IPS DF 6.9 (cell line): Measurements from ENCODE around the gene ETS2.

Experiments used
- DNase-seq: peaks from one replicate; pipeline ENCODE4 v3.0.0-alpha.2; 2013; ENCODE audit warnings: low read depth, low spot score
- H3K27ac ChIP-seq: one replicate; pipeline ENCODE4 v1.5.1; 2013; ENCODE audit warnings: low read length, control low read depth
- H3K27me3 ChIP-seq: 2 replicates; pipeline ENCODE4 v1.6.1; 2013; ENCODE audit warnings: mild to moderate bottlenecking, low read length; ENCODE audit not compliant: control insufficient read depth, insufficient read depth
- H3K36me3 ChIP-seq: 2 replicates; pipeline ENCODE4 v1.6.1; 2013; ENCODE audit warnings: low read length; ENCODE audit not compliant: control insufficient read depth, insufficient read depth
- H3K4me1 ChIP-seq: 2 replicates; pipeline ENCODE4 v1.6.1; 2013; ENCODE audit warnings: low read length; ENCODE audit not compliant: control insufficient read depth, insufficient read depth
- H3K4me3 ChIP-seq: 2 replicates; pipeline ENCODE4 v1.5.1; 2013; ENCODE audit warnings: mild to moderate bottlenecking, low read length
- H3K9me3 ChIP-seq: 2 replicates; pipeline ENCODE4 v1.6.1; 2013; ENCODE audit warnings: low read length, inconsistent platforms; ENCODE audit not compliant: control insufficient read depth, insufficient read depth
- WGBS: extraction: QIAGEN DNeasy Blood & Tissue Kit; methylation state at CpG from one replicate; pipeline ENCODE4 v1.1.7; 2013; ENCODE audit warnings: mixed read lengths, missing lambda C conversion rate; ENCODE audit not compliant: insufficient read length, insufficient coverage; 5-methylcytosine and 5-hydroxymethylcytosine counted together

Gene ETS2

DNA sequence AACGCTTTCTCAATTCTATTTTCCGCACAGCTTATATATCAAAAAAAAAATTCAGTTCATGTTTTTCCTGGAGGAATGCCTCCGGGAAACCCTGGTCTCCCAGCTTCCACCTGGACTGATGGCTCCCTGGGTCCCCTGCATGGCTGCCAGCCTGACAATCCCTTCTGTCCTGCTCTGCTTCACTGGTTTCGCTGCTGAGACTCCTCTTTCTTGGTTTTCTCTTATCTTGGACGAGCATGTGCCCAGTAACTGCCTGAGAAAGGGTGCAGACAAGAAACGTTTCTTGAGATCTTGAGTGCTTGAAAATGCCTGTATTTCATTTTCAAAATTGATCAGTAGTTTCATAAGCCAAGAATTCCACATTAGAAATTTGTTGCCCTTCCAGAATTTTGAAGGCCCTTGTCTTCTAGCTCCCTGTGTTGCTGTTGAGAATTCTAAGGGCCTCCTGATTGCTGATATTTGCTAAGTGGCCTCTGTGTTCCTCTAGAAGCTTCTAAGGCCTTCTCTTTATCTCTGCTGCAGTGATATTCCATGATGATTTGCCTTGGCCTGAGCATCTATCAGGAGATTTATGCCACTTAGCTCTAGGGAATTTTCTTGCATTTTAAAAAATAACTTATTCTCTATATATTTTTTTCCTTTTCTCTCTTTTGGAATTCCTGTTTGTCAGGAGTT, 44.7 kb downstream of the ETS2 start:
- Histone ChIP-seq H3K36me3 (no peaks in the 10 kb centered on the region), H3K4me1 (no peaks in the 10 kb centered on the region), H3K27ac (no peak overlapping the region), H3K27me3 (no peaks in the 10 kb centered on the region), H3K4me3 (no peak overlapping the region), H3K9me3 (no peaks in the 10 kb centered on the region)
- WGBS: 100% methylated on average over 2 of the region's 6 CpGs
- DNase-seq: no peak

DNA sequence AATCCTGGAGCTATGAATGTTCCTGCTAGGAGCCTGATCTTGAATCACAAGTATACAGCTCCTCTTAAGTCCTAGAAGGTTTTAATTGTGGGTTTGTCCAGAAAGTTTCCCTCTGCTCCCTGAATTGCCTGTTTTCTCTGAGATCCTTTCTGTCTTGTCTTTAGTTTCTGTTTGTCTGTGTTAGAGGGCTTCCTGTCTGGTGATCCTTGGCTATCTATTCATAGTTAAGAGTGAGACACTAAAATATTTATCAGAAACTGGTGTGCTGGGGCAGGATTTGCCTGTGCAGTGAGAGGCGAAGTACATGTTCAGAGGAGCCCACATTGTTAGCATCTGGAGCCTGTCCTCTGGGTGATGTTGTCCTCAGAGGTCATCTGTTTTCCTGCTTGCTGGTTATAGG, 45.4 kb downstream of the ETS2 start:
- H3K9me3 ChIP-seq: no peaks in the 10 kb centered on the region
- H3K4me1 ChIP-seq: no peaks in the 10 kb centered on the region
- no peak overlapping the region for H3K27ac ChIP-seq
- no peaks in the 10 kb centered on the region for H3K27me3 ChIP-seq
- WGBS: no CpG with 5 or more reads among the region's 1 CpG
- no peak for DNase-seq
- H3K4me3 ChIP-seq: no peak overlapping the region
- H3K36me3 ChIP-seq: no peaks in the 10 kb centered on the region

DNA sequence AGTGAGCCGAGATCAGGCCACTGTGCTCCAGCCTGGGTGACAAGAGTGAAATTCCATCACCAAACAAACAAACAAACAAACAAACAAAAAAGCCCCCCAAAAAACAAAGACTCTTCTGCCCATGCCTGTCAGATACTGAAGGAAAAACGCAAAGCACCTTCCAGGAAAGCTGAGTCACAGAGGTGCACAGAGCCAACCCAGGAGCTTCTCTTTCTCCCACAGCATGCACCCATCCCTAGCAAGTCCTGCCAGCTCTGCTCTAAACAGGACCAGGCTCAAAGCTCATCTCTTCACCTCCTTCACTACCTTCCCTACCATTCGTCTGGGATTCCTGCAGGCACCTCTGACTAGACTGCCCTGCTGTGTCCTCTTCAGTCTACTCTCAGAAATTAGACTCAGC, 46.5 kb downstream of the ETS2 start:
- Histone ChIP-seq H3K27me3 (no peaks in the 10 kb centered on the region), H3K4me3 (no peak overlapping the region), H3K4me1 (0 out of 2 replicates have a peak, but pooled peaks cover 2% of the 10 kb centered on the region), H3K9me3 (no peaks in the 10 kb centered on the region), H3K27ac (no peak overlapping the region), H3K36me3 (no peaks in the 10 kb centered on the region)
- DNase-seq: no peak
- no CpG with 5 or more reads among the region's 3 CpGs for WGBS

DNA sequence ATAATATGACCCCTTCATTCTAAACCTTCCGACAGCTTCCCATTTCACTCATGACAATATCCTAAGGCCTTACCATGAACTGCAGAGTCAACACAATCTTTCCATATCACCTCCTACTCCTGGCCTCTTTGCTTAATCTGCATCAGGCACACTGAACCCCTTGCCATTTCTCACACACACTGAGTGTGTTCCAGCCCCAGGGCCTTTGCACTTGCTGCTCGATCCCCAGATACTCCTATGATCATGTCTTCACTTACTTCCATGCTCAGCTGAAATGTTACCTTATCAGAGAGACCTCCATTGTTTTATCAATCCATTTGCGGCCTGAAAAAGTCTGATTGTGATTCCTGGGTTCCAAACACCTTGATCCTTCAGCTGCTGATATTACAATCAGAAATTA, 47.0 kb downstream of the ETS2 start:
- WGBS: 100% methylated on average over 1 of the region's 3 CpGs
- H3K4me3 ChIP-seq: no peak overlapping the region
- no peaks in the 10 kb centered on the region for H3K36me3 ChIP-seq
- 0 out of 2 replicates have a peak, but pooled peaks cover 2% of the 10 kb centered on the region for H3K4me1 ChIP-seq
- no peaks in the 10 kb centered on the region for H3K9me3 ChIP-seq
- no peak overlapping the region for H3K27ac ChIP-seq
- no peaks in the 10 kb centered on the region for H3K27me3 ChIP-seq
- no peak for DNase-seq

DNA sequence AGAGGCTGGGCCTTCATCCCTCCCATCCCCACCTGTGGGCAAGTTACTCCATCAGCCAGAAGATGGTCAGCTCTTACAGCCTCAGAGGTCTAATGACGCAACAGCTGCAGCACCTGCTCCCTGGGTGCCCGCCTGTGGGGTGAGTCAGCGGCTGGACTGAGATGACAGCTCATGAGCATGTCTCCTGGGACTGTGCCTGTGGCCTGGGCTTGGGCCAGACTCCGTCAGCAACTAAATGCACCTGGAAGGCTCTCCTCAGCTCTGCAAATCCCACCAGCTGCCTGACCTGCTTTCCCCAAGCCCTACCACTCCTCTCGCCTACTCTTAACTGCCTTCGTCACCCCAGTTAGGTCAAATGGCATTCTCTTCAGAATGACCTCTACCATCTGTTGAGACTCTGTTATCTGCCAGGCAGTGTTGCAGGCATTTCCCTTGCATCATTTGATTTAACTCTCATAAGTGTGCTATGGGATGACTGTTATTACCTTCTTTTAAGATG, 47.7 kb downstream of the ETS2 start:
- no peaks in the 10 kb centered on the region for H3K36me3 ChIP-seq
- H3K4me1 ChIP-seq: 0 out of 2 replicates have a peak, but pooled peaks cover 2% of the 10 kb centered on the region
- H3K27ac ChIP-seq: no peak overlapping the region
- H3K9me3 ChIP-seq: no peaks in the 10 kb centered on the region
- no peaks in the 10 kb centered on the region for H3K27me3 ChIP-seq
- no peak overlapping the region for H3K4me3 ChIP-seq
- no peak for DNase-seq
- WGBS: no CpG with 5 or more reads among the region's 6 CpGs

DNA sequence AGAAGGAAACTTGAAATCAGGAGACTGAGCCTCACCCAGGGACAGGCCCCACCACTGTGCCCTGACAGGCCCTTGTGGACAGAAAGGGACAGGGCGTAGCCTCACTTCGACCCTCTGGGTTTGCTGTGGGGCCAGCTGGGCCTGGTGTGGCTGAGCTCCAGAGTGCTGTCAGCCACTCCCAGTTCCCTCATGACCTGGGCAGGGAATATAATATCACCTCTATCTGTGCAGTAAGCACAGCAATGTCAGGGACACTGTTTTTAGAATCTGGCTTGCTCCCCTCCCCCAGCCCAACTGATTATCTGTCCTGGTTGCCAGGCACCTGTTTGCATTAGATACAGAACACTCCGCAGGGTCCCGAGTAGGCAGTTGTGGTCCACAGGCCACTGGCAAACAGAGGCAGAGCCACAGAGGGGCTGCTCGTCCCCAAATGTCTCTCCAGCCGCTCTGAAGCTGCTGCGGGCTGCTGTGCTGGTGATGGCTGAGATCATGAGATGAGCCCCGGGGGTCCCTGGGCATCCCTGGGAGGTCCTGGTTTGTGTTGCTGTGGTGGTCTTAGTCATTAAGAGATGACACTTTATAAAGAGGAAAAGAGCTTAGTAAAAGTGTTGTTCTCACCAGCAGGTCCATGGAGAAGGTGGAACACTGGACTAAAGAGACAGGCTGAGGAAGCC, 51.6 kb downstream of the ETS2 start:
- Histone ChIP-seq H3K4me1 (0 out of 2 replicates have a peak, but pooled peaks cover 2% of the 10 kb centered on the region), H3K9me3 (no peaks in the 10 kb centered on the region), H3K4me3 (no peak overlapping the region), H3K27me3 (no peaks in the 10 kb centered on the region), H3K36me3 (no peaks in the 10 kb centered on the region), H3K27ac (no peak overlapping the region)
- WGBS: no CpG with 5 or more reads among the region's 8 CpGs
- DNase-seq: no peak

DNA sequence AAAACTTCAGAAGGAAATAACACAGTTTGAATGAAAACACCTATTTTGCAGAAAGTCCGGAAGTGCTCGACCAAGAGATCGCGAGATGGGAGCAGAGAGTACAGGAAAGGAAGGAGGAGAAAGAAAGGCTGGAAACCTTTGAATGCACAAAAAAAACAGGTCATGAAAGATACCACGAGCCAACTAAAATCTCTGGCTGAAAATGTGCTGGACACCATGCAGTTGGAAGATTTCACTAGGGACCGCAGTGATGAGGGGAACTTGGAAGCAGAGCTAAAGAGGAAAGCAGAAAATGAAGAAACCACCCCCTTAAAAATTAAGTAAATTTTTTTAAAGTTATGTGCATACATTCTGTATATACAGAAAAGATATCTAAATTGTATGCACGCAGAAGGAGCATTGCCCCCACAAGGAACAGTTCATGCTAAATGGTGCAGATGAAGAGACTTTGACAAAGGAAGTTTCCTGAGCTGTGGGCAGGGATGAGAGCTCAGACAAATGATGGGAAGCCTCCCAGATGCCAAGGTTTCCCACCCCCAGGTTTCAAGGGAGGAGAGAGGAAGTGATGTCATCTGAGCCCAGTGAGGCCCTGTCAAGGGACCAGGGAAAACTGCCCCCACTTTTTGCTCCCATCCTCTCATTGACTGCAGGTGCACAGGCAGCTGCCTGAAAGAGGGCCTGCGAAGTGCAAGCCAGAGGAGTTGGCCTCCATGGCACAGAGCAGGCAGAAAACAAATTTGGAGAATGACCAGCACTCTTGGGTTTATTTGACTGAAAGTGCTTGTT, 52.5 kb downstream of the ETS2 start:
- Histone ChIP-seq H3K36me3 (no peaks in the 10 kb centered on the region), H3K9me3 (no peaks in the 10 kb centered on the region), H3K27ac (no peak overlapping the region), H3K4me1 (0 out of 2 replicates have a peak, but pooled peaks cover 2% of the 10 kb centered on the region), H3K4me3 (no peak overlapping the region), H3K27me3 (no peaks in the 10 kb centered on the region)
- DNase-seq: no peak
- WGBS: no CpG with 5 or more reads among the region's 8 CpGs

DNA sequence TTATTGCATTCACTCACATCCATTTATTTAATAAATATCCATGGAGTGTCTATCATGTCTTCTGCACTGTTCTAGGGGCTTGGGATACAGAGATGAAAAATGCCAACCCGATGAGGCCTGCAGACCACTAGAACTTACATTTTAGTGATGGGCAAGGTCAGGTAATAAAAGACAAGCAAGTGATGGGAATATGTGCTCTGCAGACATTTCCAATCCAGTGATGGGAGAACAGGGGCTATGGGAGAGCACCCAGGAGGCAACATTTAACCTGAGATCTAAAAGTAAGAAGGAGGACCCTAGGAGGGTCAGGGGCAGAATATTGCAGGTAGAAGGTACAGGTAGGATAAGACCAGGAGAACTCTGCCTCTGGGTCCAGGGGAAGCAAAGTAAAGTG, 53.1 kb downstream of the ETS2 start:
- no CpG with 5 or more reads among the region's 1 CpG for WGBS
- Histone ChIP-seq H3K4me1 (0 out of 2 replicates have a peak, but pooled peaks cover 2% of the 10 kb centered on the region), H3K27ac (no peak overlapping the region), H3K4me3 (no peak overlapping the region), H3K36me3 (no peaks in the 10 kb centered on the region), H3K9me3 (no peaks in the 10 kb centered on the region), H3K27me3 (no peaks in the 10 kb centered on the region)
- DNase-seq: no peak

DNA sequence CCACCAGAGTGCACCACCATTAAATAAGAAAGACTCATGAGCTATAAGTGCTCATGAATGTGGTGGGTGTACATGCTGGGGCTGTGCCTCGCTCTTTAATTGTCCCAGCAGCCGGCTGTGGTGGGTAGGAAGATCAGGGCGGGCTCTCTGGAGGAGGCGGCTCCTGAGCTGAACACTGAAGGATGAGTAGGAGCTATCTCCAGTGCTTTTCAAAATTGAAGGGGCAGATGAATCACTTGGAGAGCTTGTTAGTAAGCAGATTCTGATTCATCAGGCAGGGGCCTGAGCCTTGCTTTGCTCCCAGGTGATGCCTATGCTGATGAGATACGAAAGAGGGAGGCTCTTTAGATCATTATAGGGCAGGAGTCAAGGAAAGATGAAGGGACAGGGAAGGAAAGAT, 54.1 kb downstream of the ETS2 start:
- Histone ChIP-seq H3K36me3 (no peaks in the 10 kb centered on the region), H3K4me3 (no peak overlapping the region), H3K9me3 (no peaks in the 10 kb centered on the region), H3K4me1 (0 out of 2 replicates have a peak, but pooled peaks cover 2% of the 10 kb centered on the region), H3K27me3 (no peaks in the 10 kb centered on the region), H3K27ac (no peak overlapping the region)
- DNase-seq: no peak
- WGBS: no CpG with 5 or more reads among the region's 5 CpGs

DNA sequence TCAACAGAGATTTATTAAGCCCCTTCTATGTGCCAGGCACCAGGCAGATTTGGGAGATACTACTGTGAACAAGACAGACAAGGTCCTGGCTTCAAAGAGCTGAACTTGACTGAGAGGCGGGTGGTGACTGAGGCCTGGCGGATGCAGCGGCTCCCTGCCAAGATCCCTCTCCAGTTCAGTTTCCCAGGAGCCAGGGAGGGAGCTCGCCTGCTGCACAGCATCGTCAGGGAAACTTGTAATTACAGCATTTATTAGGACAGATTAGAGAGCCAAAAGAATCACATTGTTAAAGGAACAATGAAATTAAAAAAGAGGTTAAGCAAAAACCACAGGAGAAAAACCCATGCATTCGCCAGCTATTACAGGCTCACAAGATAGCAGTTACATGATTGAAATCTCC, 55.3 kb downstream of the ETS2 start:
- no peaks in the 10 kb centered on the region for H3K36me3 ChIP-seq
- no CpG with 5 or more reads among the region's 6 CpGs for WGBS
- no peak overlapping the region for H3K27ac ChIP-seq
- no peaks in the 10 kb centered on the region for H3K9me3 ChIP-seq
- 0 out of 2 replicates have a peak, but pooled peaks cover 2% of the 10 kb centered on the region for H3K4me1 ChIP-seq
- no peak overlapping the region for H3K4me3 ChIP-seq
- DNase-seq: no peak
- no peaks in the 10 kb centered on the region for H3K27me3 ChIP-seq
